Colonic mucosa (tissue), 4 donors: ENCODE results near the gene ARID1B. TPM values are rescaled to one million over a fixed set of nuclear protein-coding genes. Genes with fewer than 3 reads are reported as not detected.

Experiments used
- DNase-seq: peaks from one replicate; pipeline ENCODE4 v3.0.0-alpha.2; 2020
- H3K27ac ChIP-seq: fragments of 200-600 bp; one replicate; pipeline ENCODE4 v1.8.0; 2021
- H3K27me3 ChIP-seq: fragments of 200-600 bp; one replicate; pipeline ENCODE4 v1.8.0; 2021
- H3K36me3 ChIP-seq: fragments of 200-600 bp; one replicate; pipeline ENCODE4 v1.8.0; 2021
- H3K4me1 ChIP-seq: fragments of 200-600 bp; one replicate; pipeline ENCODE4 v1.8.0; 2021; ENCODE audit warnings: mild to moderate bottlenecking
- H3K4me3 ChIP-seq: fragments of 200-600 bp; one replicate; pipeline ENCODE4 v1.8.0; 2021
- H3K9ac ChIP-seq, 2 donors: one replicate each; pipeline ENCODE4 v1.7.0; 2013; ENCODE audit warnings: control low read depth in 2 of 2, low read depth in 2 of 2, low read length in 2 of 2
- H3K9me3 ChIP-seq: fragments of 200-600 bp; one replicate; pipeline ENCODE4 v1.8.0; 2021
- CTCF ChIP-seq: fragments of 200-600 bp; IDR thresholded peaks from one replicate; pipeline ENCODE4 v1.8.0; 2022; ENCODE audit warnings: antibody characterized with exemption, mild to moderate bottlenecking
- intact Hi-C: fragments of 100-400 bp; cut with DNase I; formaldehyde crosslinking; loops from one replicate; pipeline ENCODE4 v1.14.1; 2022
- total RNA-seq, 2 donors: library from RNA; stranded (reverse); fragmentation: NEBNext Ultra II Directional in 1 of 2; extraction: Animal tissue kit (Norgen Biotek cat#: 25700) in 1 of 2; gene quantifications; one replicate each; pipeline ENCODE4 v1.2.1, GENCODE V29; 2021
- donor health status: healthy.
- donor health status: DM: no; HTN: no; CAD: no.
- donor health status: DM: no; HTN: no; CAD: no.

Gene ARID1B
- total RNA-seq, 2 donors from 2014 or later = 61.3 to 71.5 TPM

- no peak for TF ChIP-seq CTCF
- intact Hi-C loops = loop anchor here (5.0 kb wide), 1 partner anchor 337 kb away; no protein-coding TSS in a partner anchor
- no peaks in the 10 kb centered on the region for H3K9me3 ChIP-seq
- H3K36me3 ChIP-seq = no peaks in the 10 kb centered on the region
- no peak overlapping the region for H3K4me3 ChIP-seq
- no peaks in the 10 kb centered on the region for H3K4me1 ChIP-seq
- no peak for DNase-seq
- H3K27me3 ChIP-seq = no peaks in the 10 kb centered on the region
- no peak overlapping the region for H3K9ac ChIP-seq
- no peak overlapping the region for H3K27ac ChIP-seq
These were observed 246.8 kb downstream of the ARID1B start for GRCh38 chr6:157023958-157024357.

- H3K27ac ChIP-seq = no peak overlapping the region
- H3K4me3 ChIP-seq = no peak overlapping the region
- no peaks in the 10 kb centered on the region for H3K36me3 ChIP-seq
- intact Hi-C loops = loop anchor here (5.0 kb wide), 1 partner anchor 337 kb away; no protein-coding TSS in a partner anchor
- H3K9ac ChIP-seq = no peak overlapping the region
- DNase-seq = no peak
- H3K27me3 ChIP-seq = no peaks in the 10 kb centered on the region
- H3K9me3 ChIP-seq = no peaks in the 10 kb centered on the region
- H3K4me1 ChIP-seq = no peaks in the 10 kb centered on the region
- TF ChIP-seq CTCF = no peak
These were observed 247.6 kb downstream of the ARID1B start for GRCh38 chr6:157024745-157025144.

GRCh38 chr6:157025437-157025836, 248.3 kb downstream of the ARID1B start:
- Histone ChIP-seq H3K27ac (no peak overlapping the region), H3K27me3 (no peaks in the 10 kb centered on the region), H3K4me1 (no peaks in the 10 kb centered on the region), H3K4me3 (no peak overlapping the region), H3K9ac (no peak overlapping the region), H3K9me3 (no peaks in the 10 kb centered on the region), H3K36me3 (no peaks in the 10 kb centered on the region)
- DNase-seq = no peak
- no peak for TF ChIP-seq CTCF
- intact Hi-C loops = no loop called here

GRCh38 chr6:157029980-157030690, 253.0 kb downstream of the ARID1B start:
- intact Hi-C loops = loop anchor here (10.0 kb wide), 1 partner anchor 245 kb away; no protein-coding TSS in a partner anchor
- Histone ChIP-seq H3K4me1 (peaks cover 3% of the 10 kb centered on the region), H3K27ac (no peak overlapping the region)

GRCh38 chr6:157030755-157031154, 253.6 kb downstream of the ARID1B start:
- H3K9ac ChIP-seq = no peak overlapping the region
- no peak for DNase-seq
- intact Hi-C loops = loop anchor here (10.0 kb wide), 1 partner anchor 244 kb away; no protein-coding TSS in a partner anchor
- H3K36me3 ChIP-seq = no peaks in the 10 kb centered on the region
- no peak for TF ChIP-seq CTCF
- peaks cover 3% of the 10 kb centered on the region for H3K4me1 ChIP-seq
- no peaks in the 10 kb centered on the region for H3K27me3 ChIP-seq
- H3K9me3 ChIP-seq = no peaks in the 10 kb centered on the region
- H3K27ac ChIP-seq = no peak overlapping the region
- H3K4me3 ChIP-seq = no peak overlapping the region

More at GRCh38 chr6:157029980-157030690, 253.0 kb downstream of the ARID1B start:
- Histone ChIP-seq H3K4me3 (no peak overlapping the region), H3K36me3 (no peaks in the 10 kb centered on the region), H3K9me3 (no peaks in the 10 kb centered on the region), H3K9ac (no peak overlapping the region), H3K27me3 (no peaks in the 10 kb centered on the region)
- DNase-seq = no peak
- no peak for TF ChIP-seq CTCF
